Stimulated activated CD4-positive, alpha-beta T cell treated with anti-CD3 and anti-CD28 coated beads, Interleukin-4, amount 100 ng/mL, for 48 hours (primary cell): ENCODE measurements around the gene MCCC2.
"Not testable (repeated sequence)": the region's sequence is repeated elsewhere in the genome, so short reads cannot be mapped to it uniquely, and the experiment has no call there.

Experiments
- DNase-seq, 2 donors: peaks; one replicate each; pipeline ENCODE4 v3.0.0-alpha.2; 2020; ENCODE audit warnings: low read depth in 2 of 2

Gene MCCC2

GRCh38 chr5:71586941-71587765, at the start of gene MCCC2:
Gene MCCC2, plus strand, starts transcription at chr5:71587340. Its CDS starts 86 bp downstream, at chr5:71587426.
- DNase-seq = peak; percentile 96 to 97

DNA sequence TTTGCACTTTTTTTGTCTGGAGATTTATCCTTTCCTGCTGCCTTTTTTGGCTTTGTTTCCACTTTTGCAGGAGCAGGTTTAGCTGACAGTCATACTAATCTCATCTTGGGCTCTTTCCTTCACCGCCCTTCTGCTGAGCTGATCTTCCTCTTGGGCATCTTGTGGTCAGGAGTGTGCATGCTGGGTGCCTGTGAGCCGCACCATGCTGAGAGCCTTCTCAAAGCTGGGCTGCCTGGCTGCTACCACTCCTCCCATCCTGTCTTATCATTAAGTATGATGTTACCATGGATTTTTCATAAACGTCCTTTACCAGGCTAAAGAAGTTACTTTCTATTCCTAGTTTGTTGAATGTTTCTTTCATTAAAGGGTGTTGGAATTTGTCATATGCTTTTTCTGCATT, 49.5 kb upstream of the MCCC2 start:
- no peak for DNase-seq

DNA sequence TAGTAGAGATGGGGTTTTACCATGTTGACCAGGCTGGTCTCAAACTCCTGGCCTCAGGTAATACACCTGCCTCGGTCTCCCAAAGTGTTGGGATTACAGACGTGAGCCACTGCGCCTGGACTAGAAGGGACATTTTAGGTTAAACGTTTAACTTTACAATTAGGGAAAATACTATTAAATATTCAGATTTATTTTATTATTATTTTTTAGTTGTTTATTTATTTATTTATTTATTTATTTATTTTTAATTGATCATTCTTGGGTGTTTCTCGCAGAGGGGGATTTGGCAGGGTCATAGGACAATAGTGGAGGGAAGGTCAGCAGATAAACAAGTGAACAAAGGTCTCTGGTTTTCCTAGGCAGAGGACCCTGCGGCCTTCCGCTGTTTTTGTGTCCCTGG, 36.3 kb upstream of the MCCC2 start:
- DNase-seq = not testable (repeated sequence)

- DNase-seq = not testable (repeated sequence)
Observed at GRCh38 chr5:71551582-71551981, 35.6 kb upstream of the MCCC2 start.

- not testable (repeated sequence) for DNase-seq
Observed at GRCh38 chr5:71552026-71552749, 35.0 kb upstream of the MCCC2 start.

- no peak for DNase-seq
Observed at GRCh38 chr5:71563161-71563560, 24.0 kb upstream of the MCCC2 start.

GRCh38 chr5:71564895-71565294, 22.2 kb upstream of the MCCC2 start:
- no peak for DNase-seq

GRCh38 chr5:71569748-71570509, 17.2 kb upstream of the MCCC2 start:
- no peak for DNase-seq

- not testable (repeated sequence) for DNase-seq
Observed at GRCh38 chr5:71571811-71572210, 15.3 kb upstream of the MCCC2 start.

DNA sequence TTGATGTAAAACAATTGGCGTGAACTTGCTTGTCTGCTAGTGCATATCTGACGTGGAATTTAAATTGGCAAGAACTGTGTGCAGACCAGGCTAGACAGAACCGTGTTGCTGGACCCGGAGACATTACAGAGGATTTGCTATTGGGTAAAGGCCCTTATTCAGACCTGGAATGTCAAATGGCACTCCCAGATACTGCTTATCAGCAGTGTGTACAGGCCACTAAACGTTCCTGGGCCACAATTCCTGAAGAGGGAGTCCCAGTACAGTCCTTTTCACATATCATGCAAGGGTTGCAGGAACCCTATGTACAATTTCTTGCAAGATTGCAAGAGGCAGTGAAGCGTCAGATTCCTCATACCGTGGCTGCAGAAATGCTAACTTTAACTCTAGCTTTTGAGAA, 13.5 kb upstream of the MCCC2 start:
- no peak for DNase-seq

GRCh38 chr5:71575588-71575987, 11.6 kb upstream of the MCCC2 start:
- not testable (repeated sequence) for DNase-seq

DNA sequence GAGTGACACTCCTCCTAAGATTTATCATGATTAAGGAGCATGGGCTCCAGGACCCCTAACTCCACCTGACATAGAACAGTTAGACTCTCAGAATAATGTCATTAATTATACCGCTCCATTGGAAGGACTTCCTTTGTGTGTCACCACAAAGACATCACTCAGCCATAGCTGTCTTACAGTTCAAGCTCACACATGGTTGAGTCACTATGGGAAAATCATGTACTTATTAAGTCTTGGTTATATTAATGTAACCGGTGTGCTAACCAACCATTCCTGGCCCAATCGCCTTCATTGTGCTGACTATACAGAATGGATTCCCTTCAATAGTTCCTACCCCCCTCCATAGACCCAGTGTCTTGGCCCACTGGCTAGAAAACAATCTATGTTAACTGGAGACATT, 10.9 kb upstream of the MCCC2 start:
- no peak for DNase-seq

DNA sequence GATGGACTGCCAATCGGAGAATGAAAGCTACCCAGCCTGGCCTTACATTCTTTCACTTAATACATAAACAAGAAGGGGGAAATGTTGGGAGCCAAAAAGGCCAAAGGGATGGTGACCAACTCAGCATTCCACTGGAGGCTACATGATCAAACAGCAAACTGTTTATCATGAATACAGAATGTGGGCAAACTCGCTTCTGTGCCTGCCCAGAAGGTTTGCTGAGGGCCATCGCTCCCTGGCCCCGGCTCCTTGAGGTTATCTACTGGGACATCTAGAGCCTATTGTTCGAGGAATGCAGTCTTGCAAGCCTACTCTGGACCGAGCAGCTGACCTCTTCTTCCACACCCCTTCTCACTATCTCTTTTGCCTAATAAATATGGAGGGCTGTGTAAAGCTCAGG, 9.3 kb upstream of the MCCC2 start:
- not testable (repeated sequence) for DNase-seq

GRCh38 chr5:71582945-71583584, 4.1 kb upstream of the MCCC2 start:
- DNase-seq = no peak

DNA sequence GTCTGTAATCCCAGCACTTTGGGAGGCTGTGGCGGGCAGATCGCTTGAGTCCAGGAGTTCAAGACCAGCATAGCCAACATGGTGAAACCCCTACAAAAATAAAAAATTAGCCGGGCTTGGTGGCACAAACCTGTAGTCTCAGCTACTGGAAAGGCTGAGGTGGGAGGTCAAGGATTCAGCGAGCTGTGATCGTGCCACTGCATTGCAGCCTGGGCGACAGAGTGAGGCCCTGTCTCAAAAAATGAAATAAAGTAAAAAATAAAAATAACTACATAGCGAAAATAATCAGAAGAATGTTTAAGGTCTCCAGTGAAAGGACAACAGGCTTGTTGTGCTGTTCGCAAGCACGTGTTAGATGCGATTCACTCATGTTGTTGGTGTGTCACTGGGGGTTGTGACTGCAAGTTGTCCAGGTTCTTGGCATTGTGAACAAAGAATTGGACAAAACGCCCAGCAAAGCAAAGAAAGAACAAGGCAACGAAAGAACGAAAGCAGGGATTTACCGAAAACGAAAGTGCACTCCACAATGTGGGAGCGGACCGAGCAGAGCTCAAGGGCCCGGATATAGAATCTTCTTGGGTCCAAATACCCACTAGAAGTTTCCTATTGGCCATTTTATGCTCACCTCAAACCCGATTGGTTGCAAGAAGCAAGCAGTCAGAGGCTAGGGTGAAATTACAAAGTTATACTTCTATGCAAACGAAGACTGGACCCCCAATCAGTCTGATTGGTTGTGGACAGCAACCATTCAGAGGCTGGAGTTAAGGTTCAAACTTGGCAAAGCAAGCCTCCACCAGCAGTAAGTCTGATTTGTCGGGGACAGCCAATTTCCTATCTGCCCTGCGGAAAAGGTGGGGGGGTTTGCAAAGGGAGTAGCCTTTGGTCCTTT, 844 bp upstream of the MCCC2 start:
- DNase-seq = no peak

GRCh38 chr5:71587766-71588532, 809 bp downstream of the MCCC2 start:
- DNase-seq = peak in 1 of 2 donors; percentile 1

DNA sequence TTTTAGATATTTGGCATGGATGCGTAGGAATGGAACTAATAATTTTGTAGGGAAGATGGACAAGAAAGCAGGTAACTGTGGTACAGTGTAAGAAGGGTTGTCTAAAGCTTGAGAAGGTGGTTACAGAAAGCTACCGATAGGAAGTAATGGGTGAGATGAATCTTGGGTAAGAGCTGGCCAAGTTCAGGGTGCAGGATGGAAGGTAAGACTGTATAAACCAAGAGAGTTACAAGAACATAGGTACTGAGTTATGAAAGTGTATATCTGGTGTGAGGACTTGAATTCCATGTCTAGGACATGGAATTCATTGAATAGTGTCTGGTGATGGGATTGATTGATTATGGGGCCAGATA, 1.4 kb downstream of the MCCC2 start:
- no peak for DNase-seq

- DNase-seq = no peak
Observed at GRCh38 chr5:71589903-71590302, 2.8 kb downstream of the MCCC2 start.

DNA sequence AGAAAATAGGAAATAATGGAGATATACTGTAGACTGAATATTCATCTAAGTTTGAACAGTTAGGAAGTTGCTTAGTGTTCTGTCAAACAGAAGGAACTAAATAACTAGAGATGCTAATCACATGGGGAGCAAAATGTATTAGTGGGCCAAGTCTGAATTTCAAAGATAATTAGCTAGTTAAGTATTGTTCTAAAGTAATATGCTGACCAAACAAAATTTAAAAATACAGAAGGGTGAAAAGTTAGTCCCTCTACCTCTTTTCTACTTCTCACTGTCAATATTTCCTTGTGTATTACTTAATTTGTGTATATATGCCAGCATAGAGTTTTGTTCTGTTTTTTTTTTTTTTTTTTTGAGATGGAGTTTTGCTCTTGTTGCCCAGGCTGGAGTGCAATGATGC, 4.0 kb downstream of the MCCC2 start:
- DNase-seq = no peak

DNA sequence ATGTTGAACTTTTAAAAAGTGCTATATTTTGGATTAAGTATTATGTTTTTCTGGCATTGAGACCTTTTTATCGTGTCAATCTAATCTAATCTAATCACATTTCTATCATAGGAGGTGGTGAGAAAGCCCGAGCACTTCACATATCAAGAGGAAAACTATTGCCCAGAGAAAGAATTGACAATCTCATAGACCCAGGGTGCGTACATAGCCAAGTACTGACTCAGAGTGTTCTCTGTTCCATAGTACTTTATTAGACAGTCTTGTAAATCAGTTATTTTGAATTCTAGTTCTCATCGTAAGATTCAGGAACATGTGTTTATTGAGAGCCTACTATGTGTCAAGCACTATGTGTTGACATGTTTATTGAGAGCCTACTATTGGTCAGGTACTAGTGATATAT, 9.0 kb downstream of the MCCC2 start:
- DNase-seq = no peak
